Measurements from ENCODE around the gene CMTM7. TPM values are rescaled to one million over a fixed set of nuclear protein-coding genes. Genes with fewer than 3 reads are reported as not detected.

The CMTM7 gene
- total RNA-seq, 1 donor from 2014 or later: 71.4 TPM

DNA sequence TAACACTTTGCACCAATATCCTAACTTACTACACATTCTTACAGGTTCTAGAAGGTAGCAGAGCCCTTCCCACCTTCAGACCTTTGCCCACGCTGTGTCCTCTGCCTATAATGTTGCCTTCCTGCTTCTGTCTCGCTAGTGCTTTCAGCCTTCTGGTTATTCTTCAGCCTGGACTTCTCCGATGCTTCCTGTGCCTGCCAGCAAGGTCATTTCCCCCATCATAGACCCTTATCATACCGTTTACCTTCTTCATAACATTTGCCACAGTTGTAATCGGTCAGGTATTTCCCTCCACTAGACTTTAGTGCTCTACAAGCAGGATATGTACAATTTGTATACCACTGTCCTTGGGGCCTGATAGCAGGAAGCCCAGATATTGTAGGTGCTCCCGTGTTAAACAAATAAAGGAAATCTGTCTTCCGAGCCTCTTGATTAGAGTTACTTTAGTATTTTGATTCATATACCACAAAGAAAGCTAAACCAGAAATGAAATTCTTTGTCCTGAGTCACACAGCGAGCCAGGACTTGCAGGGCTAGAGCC lies 35.8 kb upstream of the CMTM7 start:
- TF ChIP-seq, protein P1, sequence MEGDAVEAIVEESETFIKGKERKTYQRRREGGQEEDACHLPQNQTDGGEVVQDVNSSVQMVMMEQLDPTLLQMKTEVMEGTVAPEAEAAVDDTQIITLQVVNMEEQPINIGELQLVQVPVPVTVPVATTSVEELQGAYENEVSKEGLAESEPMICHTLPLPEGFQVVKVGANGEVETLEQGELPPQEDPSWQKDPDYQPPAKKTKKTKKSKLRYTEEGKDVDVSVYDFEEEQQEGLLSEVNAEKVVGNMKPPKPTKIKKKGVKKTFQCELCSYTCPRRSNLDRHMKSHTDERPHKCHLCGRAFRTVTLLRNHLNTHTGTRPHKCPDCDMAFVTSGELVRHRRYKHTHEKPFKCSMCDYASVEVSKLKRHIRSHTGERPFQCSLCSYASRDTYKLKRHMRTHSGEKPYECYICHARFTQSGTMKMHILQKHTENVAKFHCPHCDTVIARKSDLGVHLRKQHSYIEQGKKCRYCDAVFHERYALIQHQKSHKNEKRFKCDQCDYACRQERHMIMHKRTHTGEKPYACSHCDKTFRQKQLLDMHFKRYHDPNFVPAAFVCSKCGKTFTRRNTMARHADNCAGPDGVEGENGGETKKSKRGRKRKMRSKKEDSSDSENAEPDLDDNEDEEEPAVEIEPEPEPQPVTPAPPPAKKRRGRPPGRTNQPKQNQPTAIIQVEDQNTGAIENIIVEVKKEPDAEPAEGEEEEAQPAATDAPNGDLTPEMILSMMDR (conservative IDR thresholded peaks at IDR 0.05; ENCODE audit: low read depth, low read length): no peak
- DNase-seq (ENCODE audit: low read depth): no peak
- no peak overlapping the region for H3K4me3 ChIP-seq (ENCODE audit: low read depth, low read length)

DNA sequence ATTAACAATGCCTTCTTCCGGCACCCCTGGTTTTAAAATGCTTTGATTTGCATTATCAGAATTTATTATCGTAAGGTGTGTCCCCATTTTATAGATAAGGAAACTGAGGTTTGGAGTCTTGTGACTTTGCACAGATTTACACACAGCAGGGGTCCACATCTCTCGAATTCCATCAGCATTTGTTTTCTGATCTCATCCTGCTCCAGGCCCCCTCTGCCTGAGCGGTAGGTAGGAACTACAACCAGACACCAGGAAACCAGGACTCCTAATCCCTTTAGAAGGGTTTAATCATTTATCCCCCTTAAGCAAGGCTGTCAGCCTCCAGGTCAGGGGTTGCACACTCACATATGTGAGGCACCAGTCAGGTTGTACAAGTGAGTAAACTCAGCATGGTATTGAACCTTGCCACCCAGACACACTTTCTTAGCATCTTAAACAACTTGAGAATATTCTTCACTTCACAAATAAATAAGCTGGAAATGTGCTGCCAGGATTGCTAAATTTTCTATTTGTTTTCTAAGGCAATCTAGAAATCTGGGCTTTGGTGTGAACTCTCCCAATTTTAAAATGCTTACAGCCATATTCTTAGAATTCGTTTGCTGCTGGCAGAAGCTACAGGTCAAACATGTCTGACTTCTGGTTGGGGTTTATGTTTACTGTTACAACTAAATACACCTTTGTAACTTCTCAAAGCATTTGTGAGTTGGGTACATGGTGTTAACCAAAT lies 31.7 kb upstream of the CMTM7 start:
- TF ChIP-seq, protein P1 (conservative IDR thresholded peaks at IDR 0.05; ENCODE audit: low read depth, low read length): no peak
- DNase-seq (ENCODE audit: low read depth): no peak
- H3K4me3 ChIP-seq (ENCODE audit: low read depth, low read length): no peak overlapping the region

DNA sequence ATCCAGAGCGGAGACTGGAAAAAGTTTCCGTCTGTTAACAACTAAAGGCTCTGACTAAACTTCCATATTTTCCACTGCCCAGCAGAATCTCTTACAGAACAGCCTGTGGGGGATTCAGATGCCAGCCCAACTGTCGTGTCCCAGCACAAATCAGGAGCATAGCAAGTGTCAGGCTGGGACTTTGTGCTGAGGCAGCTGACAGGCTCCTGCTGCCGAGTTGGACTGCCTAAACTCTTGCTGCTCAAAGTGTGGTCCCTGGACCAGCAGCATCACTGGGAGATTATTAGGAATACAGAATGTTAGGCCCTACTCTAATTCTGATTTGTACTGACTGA lies 31.2 kb upstream of the CMTM7 start:
- TF ChIP-seq, protein P1 (conservative IDR thresholded peaks at IDR 0.05; ENCODE audit: low read depth, low read length): no peak
- no peak for DNase-seq (ENCODE audit: low read depth)
- H3K4me3 ChIP-seq (ENCODE audit: low read depth, low read length): no peak overlapping the region

DNA sequence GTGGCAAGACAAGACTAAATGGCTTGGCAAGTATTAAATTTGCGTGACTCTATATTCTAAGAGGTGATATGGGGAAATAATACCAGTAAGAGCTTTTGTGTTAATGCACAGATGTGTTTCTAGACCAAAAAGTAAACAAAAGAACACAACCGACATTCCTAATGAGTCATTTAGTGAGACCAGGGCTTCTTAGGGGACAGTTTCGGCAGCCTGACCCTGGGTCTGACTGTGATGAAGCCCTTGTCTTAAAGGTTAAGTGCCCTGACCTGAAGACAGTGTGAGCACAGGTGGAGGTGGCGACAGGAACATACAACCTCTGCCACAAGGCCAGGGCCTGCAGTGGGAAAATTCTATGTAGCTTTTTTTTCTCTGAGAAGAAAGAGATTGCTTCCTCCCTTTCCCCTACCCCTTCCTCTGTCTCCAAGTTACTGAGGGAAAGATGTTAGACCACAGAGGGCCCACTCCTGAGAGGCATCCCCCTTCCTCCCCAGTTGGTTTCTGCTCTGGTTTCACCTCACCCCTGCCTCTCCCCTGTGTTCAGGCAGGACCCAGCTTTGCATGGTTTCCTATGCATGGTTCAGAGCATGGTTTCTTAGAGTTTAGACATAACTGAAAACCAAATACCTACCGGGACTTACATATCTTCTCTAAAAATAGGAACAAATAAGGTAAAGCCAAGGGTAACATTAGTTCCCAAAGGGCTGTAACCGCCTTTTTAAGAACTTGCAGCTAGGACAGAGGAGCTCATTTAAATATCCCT lies 24.8 kb upstream of the CMTM7 start:
- TF ChIP-seq, protein P1 (conservative IDR thresholded peaks at IDR 0.05; ENCODE audit: low read depth, low read length): no peak
- DNase-seq (ENCODE audit: low read depth): no peak
- no peak overlapping the region for H3K4me3 ChIP-seq (ENCODE audit: low read depth, low read length)

DNA sequence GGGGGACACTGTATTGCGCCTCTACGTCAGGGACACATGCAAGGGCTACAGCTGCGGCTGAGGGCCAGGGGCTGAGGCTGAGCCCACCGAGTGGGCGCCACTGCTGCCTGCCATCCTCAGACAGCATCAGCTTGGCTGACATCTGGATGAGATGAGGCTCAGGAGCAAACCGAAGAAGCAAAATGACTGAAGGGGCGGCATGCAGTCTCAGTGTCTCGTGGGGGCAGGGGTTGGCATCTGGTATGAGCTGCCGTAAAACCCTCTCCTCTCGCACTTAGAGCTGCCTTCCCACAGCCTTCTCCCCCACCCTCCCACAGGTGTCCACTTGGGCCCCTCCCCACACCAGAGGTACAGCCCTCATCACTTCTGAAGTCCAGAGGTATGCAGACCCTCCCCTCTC lies 24.2 kb upstream of the CMTM7 start:
- TF ChIP-seq, protein P1 (conservative IDR thresholded peaks at IDR 0.05; ENCODE audit: low read depth, low read length): no peak
- no peak for DNase-seq (ENCODE audit: low read depth)
- H3K4me3 ChIP-seq (ENCODE audit: low read depth, low read length): no peak overlapping the region

DNA sequence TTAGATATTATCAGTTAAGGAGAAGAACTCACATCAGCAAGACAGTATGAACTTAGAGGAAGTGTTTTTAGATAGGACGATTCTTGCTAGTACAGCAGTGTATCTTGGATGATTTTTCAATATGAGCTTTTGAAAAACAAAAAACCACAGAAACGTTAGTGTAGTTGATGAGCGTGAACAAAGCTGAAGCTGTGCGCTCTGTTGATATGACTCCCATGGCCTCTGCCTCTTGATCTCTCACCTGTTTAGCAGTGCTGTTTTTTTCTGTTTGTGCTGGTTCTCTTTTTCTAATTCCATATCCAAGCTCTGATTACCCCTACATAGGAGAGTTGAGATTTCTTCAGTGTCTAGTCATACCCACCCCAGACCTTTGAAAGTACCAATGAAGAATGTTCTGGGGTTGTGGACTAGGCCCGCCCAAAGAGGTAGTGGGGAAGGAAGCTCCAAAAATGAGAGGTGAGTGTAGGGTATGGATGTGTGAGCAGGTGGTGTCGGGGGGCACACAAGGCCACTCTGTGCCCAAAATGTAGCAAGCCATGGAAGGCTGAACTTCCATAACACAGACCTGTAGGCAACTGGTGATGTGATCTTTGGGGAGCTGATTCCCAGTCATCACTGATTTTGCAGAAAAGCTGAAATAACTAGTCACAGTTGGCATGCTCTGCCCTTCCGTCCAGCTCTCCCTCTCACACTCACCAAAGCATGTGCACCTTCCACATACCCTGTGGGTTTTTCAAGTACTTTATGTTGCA lies 20.0 kb upstream of the CMTM7 start:
- no peak for DNase-seq (ENCODE audit: low read depth)
- TF ChIP-seq, protein P1 (conservative IDR thresholded peaks at IDR 0.05; ENCODE audit: low read depth, low read length): no peak
- H3K4me3 ChIP-seq (ENCODE audit: low read depth, low read length): no peak overlapping the region

Measured in epithelial cell of proximal tubule (primary cell).